Stimulated activated naive B cell treated with anti-CD40 and anti-IgM and Interleukin-4, amounts not matched to agents 10 μg/mL and 1 μg/mL and 100 μg/mL, for 72 hours (primary cell): ENCODE results near the gene FAM81A.

Experiments
- ATAC-seq, 2 donors: fragments of 150-1000 bp; cut with Tn5 transposase; replicated peaks; 2 replicates each; pipeline ENCODE4 v1.10.0; 2021; ENCODE audit warnings: moderate library complexity in 1 of 2
- DNase-seq: peaks from one replicate; pipeline ENCODE4 v3.0.0; 2021
- H3K27ac Mint-ChIP-seq: one replicate; pipeline ENCODE4 v1.8.0; 2022; ENCODE audit warnings: mild to moderate bottlenecking, mixed read lengths
- H3K27me3 Mint-ChIP-seq, 2 donors: one replicate each; pipeline ENCODE4 v1.8.0; 2022; ENCODE audit warnings: mixed read lengths in 2 of 2
- H3K36me3 Mint-ChIP-seq, 2 donors: one replicate each; pipeline ENCODE4 v1.8.0; 2022; ENCODE audit warnings: mixed read lengths in 2 of 2, mild to moderate bottlenecking in 1 of 2
- H3K4me1 Mint-ChIP-seq, 2 donors: one replicate each; pipeline ENCODE4 v1.8.0; 2022; ENCODE audit warnings: mixed read lengths in 2 of 2, mild to moderate bottlenecking in 1 of 2
- H3K4me3 Mint-ChIP-seq, 2 donors: one replicate each; pipeline ENCODE4 v1.8.0; 2022; ENCODE audit warnings: mild to moderate bottlenecking in 2 of 2, mixed read lengths in 2 of 2, moderate library complexity in 1 of 2
- H3K9me3 Mint-ChIP-seq, 2 donors: one replicate each; pipeline ENCODE4 v1.8.0; 2022; ENCODE audit warnings: mixed read lengths in 2 of 2, mild to moderate bottlenecking in 1 of 2

FAM81A gene

DNA sequence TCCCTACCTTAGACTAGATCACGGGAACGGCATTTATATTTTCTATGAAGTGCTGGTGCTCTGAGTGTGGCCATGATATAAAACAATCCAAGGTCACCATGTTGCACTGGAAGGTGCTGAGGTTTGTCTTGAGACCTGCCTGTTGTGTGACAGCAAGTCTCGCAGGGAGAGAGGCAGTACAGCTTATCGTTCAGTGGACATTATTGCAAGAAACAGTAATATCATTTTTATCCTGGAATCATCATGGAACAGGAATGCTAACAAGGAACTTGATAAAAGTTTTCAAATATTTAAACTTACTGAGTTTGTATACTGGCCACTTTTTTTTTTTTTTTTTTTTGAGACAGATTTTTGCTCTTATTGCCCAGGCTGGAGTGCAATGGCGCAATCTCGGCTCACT, 133.6 kb downstream of the FAM81A start:
- H3K4me1 Mint-ChIP-seq, result no peaks in the 10 kb centered on the region
- peaks cover 0 to 10% of the 10 kb centered on the region in 2 donors for H3K27me3 Mint-ChIP-seq
- H3K36me3 Mint-ChIP-seq, result no peaks in the 10 kb centered on the region
- DNase-seq (no peak), ATAC-seq (no peak)
- no peak overlapping the region for H3K27ac Mint-ChIP-seq
- H3K4me3 Mint-ChIP-seq, result no peak overlapping the region
- no peaks in the 10 kb centered on the region for H3K9me3 Mint-ChIP-seq
